Endothelial cell of umbilical vein (primary cell): ENCODE data around the gene JARID2. TPM values are rescaled to one million over a fixed set of nuclear protein-coding genes. Genes with fewer than 3 reads are reported as not detected.

Experiments
- BruUV-seq: library from RNA; stranded (reverse); fragments of 400-500 nt; replicated peaks from 2 replicates; lab custom pipeline; 2021; lab: Mats Ljungman, UMichigan
- CTCF ChIA-PET: fragments of 300-600, 350-600 bp; sonication (Branson Sonifier 250); formaldehyde crosslinking; loops from one replicate; lab custom pipeline; 2021; ENCODE audit warnings: antibody characterized with exemption, inconsistent platforms; lab: Charles Lee
- POLR2A ChIA-PET: fragments of 300-600, 350-600 bp; sonication (Branson Sonifier 250); formaldehyde crosslinking; loops from one replicate; lab custom pipeline; 2021; ENCODE audit warnings: antibody characterized with exemption, inconsistent platforms; lab: Charles Lee
- DNase-seq: peaks from one replicate; pipeline ENCODE4 v3.0.0-alpha.2; 2011; ENCODE audit warnings: low read depth, low spot score
- FAIRE-seq: peaks from 2 replicates; lab custom pipeline; 2011; peaks lifted over from hg19 to GRCh38; lab: Jason Lieb, UNC
- H2AFZ ChIP-seq: 2 replicates; pipeline ENCODE4 v1.6.0; 2012; ENCODE audit warnings: low read depth, low read length, control low read depth, inconsistent platforms
- H3K27ac ChIP-seq: 2 replicates; pipeline ENCODE4 v1.5.1; 2011; ENCODE audit warnings: low read depth, mild to moderate bottlenecking, control low read depth, low read length, moderate library complexity; ENCODE audit not compliant: insufficient read depth
- H3K27me3 ChIP-seq, 2 experiments: 2 replicates each; pipeline versions ENCODE4 v1.6.0 to v1.6.1; 2011; ENCODE audit warnings: low read length in 2 of 2, mixed read lengths in 1 of 2; ENCODE audit not compliant: control insufficient read depth in 2 of 2, insufficient read depth in 2 of 2
- H3K36me3 ChIP-seq, 2 experiments: 2 replicates in 1 of 2; 3 replicates in 1 of 2; pipeline ENCODE4 v1.5.1; 2011; ENCODE audit warnings: low read length in 2 of 2, mild to moderate bottlenecking in 1 of 2, moderate library complexity in 1 of 2; ENCODE audit not compliant: control insufficient read depth in 2 of 2, insufficient read depth in 2 of 2; ENCODE audit errors: extremely low read depth in 1 of 2
- H3K4me1 ChIP-seq: 3 replicates; pipeline ENCODE4 v1.5.1; 2011; ENCODE audit warnings: mild to moderate bottlenecking, low read length; ENCODE audit not compliant: control insufficient read depth, insufficient read depth; ENCODE audit errors: extremely low read depth
- H3K4me2 ChIP-seq: 2 replicates; pipeline ENCODE4 v1.6.1; 2011; ENCODE audit warnings: low read length, control low read depth, mixed read lengths; ENCODE audit not compliant: insufficient read depth
- H3K4me3 ChIP-seq, 3 experiments: fragments of 200-600 bp in 1 of 3; sonication (generic), shearing (Covaris generic) in 1 of 3; replicated peaks in 1 of 3; 2 replicates each; pipeline ENCODE4 v1.5.1; 2011 to 2016; ENCODE audit warnings: control low read depth in 3 of 3, low read length in 3 of 3, mild to moderate bottlenecking in 2 of 3, inconsistent platforms in 1 of 3, low read depth in 1 of 3, moderate library complexity in 1 of 3; ENCODE audit not compliant: insufficient read depth in 1 of 3
- H3K79me2 ChIP-seq: 2 replicates; pipeline ENCODE4 v1.6.0; 2012; ENCODE audit warnings: low read length, inconsistent platforms; ENCODE audit not compliant: control insufficient read depth, insufficient read depth
- H3K9ac ChIP-seq: replicated peaks from 2 replicates; pipeline ENCODE3; 2011; ENCODE audit warnings: low read length, control low read depth; ENCODE audit not compliant: insufficient read depth; ENCODE audit errors: extremely low read depth
- H3K9me1 ChIP-seq: replicated peaks from 3 replicates; pipeline ENCODE4 v1.6.0; 2011; ENCODE audit warnings: mild to moderate bottlenecking, low read length; ENCODE audit not compliant: control insufficient read depth, insufficient read depth; ENCODE audit errors: extremely low read depth
- H3K9me3 ChIP-seq: replicated peaks from 2 replicates; pipeline ENCODE4 v1.5.1; 2012; ENCODE audit warnings: low read length, inconsistent platforms; ENCODE audit not compliant: control insufficient read depth, insufficient read depth
- H4K20me1 ChIP-seq: replicated peaks from 2 replicates; pipeline ENCODE3; 2011; ENCODE audit warnings: mild to moderate bottlenecking, low read length; ENCODE audit not compliant: control insufficient read depth, insufficient read depth; ENCODE audit errors: extremely low read depth
- EZH2 ChIP-seq: IDR thresholded peaks from 2 replicates; pipeline ENCODE4 v1.6.1; 2012; ENCODE audit warnings: borderline replicate concordance, low read depth, mild to moderate bottlenecking, moderate library complexity, low read length, inconsistent platforms; ENCODE audit not compliant: severe bottlenecking
- FOS ChIP-seq: IDR thresholded peaks from 2 replicates; pipeline ENCODE4 v1.6.1; 2011; ENCODE audit warnings: mild to moderate bottlenecking, low read length, moderate library complexity, borderline replicate concordance; ENCODE audit not compliant: insufficient read depth
- GATA2 ChIP-seq: IDR thresholded peaks from 2 replicates; pipeline ENCODE4 v1.7.0; 2011; ENCODE audit warnings: low read depth, mild to moderate bottlenecking, moderate library complexity, mixed read lengths, low read length; ENCODE audit not compliant: insufficient read length, insufficient read depth
- JUN ChIP-seq: IDR thresholded peaks from 2 replicates; pipeline ENCODE4 v1.6.1; 2011; ENCODE audit warnings: borderline replicate concordance, low read depth; ENCODE audit not compliant: insufficient read length, insufficient read depth
- MYC ChIP-seq: IDR thresholded peaks from one replicate; pipeline ENCODE4 v1.6.1; 2011; ENCODE audit warnings: mild to moderate bottlenecking, low read depth, low read length
- POLR2A ChIP-seq: IDR thresholded peaks from 2 replicates; pipeline ENCODE4 v1.6.1; 2012; ENCODE audit warnings: low read depth, mild to moderate bottlenecking, control low read depth, low read length
- POLR2AphosphoS5 ChIP-seq: IDR thresholded peaks from 2 replicates; pipeline ENCODE4 v1.6.1; 2012; ENCODE audit warnings: low read depth, mild to moderate bottlenecking, control low read depth, low read length, moderate library complexity; ENCODE audit not compliant: insufficient read depth
- dilution Hi-C: fragments of 300-500 bp; cut with MboI; formaldehyde crosslinking; loops from one replicate; pipeline ENCODE4 v1.15.0; 2019; ENCODE audit warnings: low sequenced_read_pairs; ENCODE audit not compliant: extremely low pct_ligation_motif_present
- intact Hi-C: fragments of 100-400 bp; cut with micrococcal nuclease; formaldehyde crosslinking; loops from one replicate; pipeline ENCODE4 v1.10.0; 2022
- polyA plus RNA-seq, 4 experiments: library from polyadenylated mRNA; depleted of rRNA in 3 of 4; stranded (reverse) in 3 of 4; unstranded in 1 of 4; fragments of >200 nt; gene quantifications; 2 replicates each; pipeline versions ENCODE4 v1.2.1 to v1.2.3, GENCODE V29; 2011 to 2012; ENCODE audit warnings: missing spikeins in 1 of 4
- total RNA-seq: library from RNA; stranded (reverse); gene quantifications from 2 replicates; pipeline ENCODE4 v1.2.3, GENCODE V29; 2021
- TF ChIP-seq, protein P1 (sequence below): IDR thresholded peaks from 2 replicates; pipeline ENCODE4 v1.6.1; 2011; ENCODE audit not compliant: insufficient read depth, insufficient read length
- TF ChIP-seq, protein P2 (sequence below), 2 donors: IDR thresholded peaks; 1 replicate in 1 of 2; 2 replicates in 1 of 2; pipeline ENCODE4 v1.5.1; 2011; ENCODE audit warnings: low read length in 2 of 2, mild to moderate bottlenecking in 2 of 2, moderate library complexity in 2 of 2, control low read depth in 1 of 2, inconsistent platforms in 1 of 2, low read depth in 1 of 2; ENCODE audit not compliant: insufficient read depth in 1 of 2; ENCODE audit errors: extremely low read depth in 1 of 2

The JARID2 gene
- total and polyA plus RNA-seq, 2 donors (not counting 3 experiments of a cell fraction or from before 2014, with no cell fraction given), result 2.9 to 10.6 TPM

DNA sequence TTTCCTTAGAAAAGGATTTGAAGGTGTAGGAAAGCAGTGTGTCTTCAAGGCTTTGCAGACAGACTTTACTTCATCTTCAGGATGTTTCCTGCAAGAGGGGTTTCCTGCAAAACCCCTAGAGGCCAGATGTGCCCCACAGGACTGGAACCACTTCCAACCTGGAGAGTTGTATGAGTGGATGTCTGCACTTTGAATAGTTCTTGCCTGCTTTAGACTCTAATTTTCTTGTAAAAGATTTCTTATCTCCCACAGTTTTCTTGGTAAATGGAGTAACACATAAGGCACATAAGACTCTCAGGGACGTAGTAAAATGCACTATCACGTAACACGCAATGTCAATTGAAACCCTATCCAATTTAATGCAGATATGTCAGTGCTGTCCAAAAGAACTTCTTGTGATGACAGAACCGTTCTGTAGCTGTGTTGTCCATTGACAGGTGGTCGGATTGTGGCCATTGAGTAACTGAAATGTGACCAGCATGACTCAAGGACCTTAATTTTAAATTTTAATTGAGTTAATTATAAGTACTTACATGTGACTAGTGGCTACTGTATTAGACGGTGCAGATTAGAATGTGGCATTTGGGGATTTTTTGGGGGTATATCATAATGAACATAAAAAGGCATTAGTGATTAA, 118.7 kb downstream of the JARID2 start:
- intact Hi-C loops, result no loop called here
- no TSS peak for BruUV-seq
- TF ChIP-seq, protein P1, sequence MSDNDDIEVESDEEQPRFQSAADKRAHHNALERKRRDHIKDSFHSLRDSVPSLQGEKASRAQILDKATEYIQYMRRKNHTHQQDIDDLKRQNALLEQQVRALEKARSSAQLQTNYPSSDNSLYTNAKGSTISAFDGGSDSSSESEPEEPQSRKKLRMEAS, result no peak
- TF ChIP-seq POLR2AphosphoS5 (no peak), POLR2A (no peak), JUN (no peak), EZH2 (no peak), GATA2 (no peak), MYC (no peak), FOS (no peak)
- TF ChIP-seq, protein P2, sequence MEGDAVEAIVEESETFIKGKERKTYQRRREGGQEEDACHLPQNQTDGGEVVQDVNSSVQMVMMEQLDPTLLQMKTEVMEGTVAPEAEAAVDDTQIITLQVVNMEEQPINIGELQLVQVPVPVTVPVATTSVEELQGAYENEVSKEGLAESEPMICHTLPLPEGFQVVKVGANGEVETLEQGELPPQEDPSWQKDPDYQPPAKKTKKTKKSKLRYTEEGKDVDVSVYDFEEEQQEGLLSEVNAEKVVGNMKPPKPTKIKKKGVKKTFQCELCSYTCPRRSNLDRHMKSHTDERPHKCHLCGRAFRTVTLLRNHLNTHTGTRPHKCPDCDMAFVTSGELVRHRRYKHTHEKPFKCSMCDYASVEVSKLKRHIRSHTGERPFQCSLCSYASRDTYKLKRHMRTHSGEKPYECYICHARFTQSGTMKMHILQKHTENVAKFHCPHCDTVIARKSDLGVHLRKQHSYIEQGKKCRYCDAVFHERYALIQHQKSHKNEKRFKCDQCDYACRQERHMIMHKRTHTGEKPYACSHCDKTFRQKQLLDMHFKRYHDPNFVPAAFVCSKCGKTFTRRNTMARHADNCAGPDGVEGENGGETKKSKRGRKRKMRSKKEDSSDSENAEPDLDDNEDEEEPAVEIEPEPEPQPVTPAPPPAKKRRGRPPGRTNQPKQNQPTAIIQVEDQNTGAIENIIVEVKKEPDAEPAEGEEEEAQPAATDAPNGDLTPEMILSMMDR (IDR thresholded peaks at IDR 0.05; ENCODE audit: extremely low read depth in 1 of 2, insufficient read depth in 1 of 2, low read depth in 1 of 2, low read length in 2 of 2), result no peak

More for the DNA sequence above, 118.7 kb downstream of the JARID2 start:
- dilution Hi-C loops, result no loop called here
- no peak overlapping the region for H3K4me2 ChIP-seq
- DNase-seq (no peak), FAIRE-seq (no peak)
- CTCF ChIA-PET, result no interaction called here
- H2AFZ ChIP-seq, result no peak overlapping the region
- no peaks in the 10 kb centered on the region for H3K27me3 ChIP-seq
- H3K4me3 ChIP-seq, result no peak overlapping the region
- no peak overlapping the region for H3K27ac ChIP-seq
- peaks cover 2% of the 10 kb centered on the region for H4K20me1 ChIP-seq
- POLR2A ChIA-PET, result no interaction called here
- H3K9me3 ChIP-seq, result no peaks in the 10 kb centered on the region
- no peaks in the 10 kb centered on the region for H3K79me2 ChIP-seq
- no peaks in the 10 kb centered on the region for H3K36me3 ChIP-seq
- H3K9me1 ChIP-seq, result no peaks in the 10 kb centered on the region
- no peak overlapping the region for H3K9ac ChIP-seq
- H3K4me1 ChIP-seq, result no peaks in the 10 kb centered on the region
